GM23338 (cell line): Measurements from ENCODE around the gene RAB3B.
"Not testable (repeated sequence)": the region's sequence is repeated elsewhere in the genome, so short reads cannot be mapped to it uniquely, and the experiment has no call there.

Experiments
- CTCF ChIP-seq, 2 experiments: fragments of 200-600 bp in 1 of 2; sonication (generic) in 1 of 2; conservative IDR thresholded peaks; 2 replicates each; pipeline versions ENCODE4 v1.5.1 to v1.6.1; 2016 to 2017; ENCODE audit warnings: antibody characterized with exemption in 2 of 2, low read depth in 2 of 2, mild to moderate bottlenecking in 2 of 2, moderate library complexity in 1 of 2
- EZH2 ChIP-seq: fragments of 200-600 bp; sonication (generic); IDR thresholded peaks from one replicate; pipeline ENCODE4 v1.8.0; 2017; ENCODE audit warnings: antibody characterized with exemption, mild to moderate bottlenecking, low read depth; ENCODE audit not compliant: unreplicated experiment

DNA sequence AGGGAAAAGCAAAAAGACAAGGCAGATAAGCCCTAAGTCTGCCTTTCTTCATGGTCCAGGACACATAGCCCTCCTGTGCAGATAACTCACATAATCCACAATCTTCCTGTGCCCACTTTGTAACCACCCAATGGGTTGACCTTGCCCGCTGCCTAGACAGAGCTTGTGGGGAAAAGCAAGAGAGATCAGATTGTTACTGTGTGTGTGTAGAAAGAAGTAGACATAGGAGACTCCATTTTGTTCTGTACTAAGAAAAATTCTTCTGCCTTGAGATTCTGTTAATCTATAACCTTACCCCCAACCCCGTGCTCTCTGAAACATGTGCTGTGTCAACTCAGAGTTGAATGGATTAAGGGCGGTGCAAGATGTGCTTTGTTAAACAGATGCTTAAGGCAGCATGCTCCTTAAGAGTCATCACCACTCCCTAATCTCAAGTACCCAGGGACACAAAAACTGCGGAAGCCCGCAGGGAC is 15.6 kb upstream of the RAB3B start:
- TF ChIP-seq CTCF (conservative IDR thresholded peaks at IDR 0.05; ENCODE audit: low read depth in 2 of 2); EZH2: not testable (repeated sequence)
